DMS79 (cell line): ENCODE data around the gene TOMM40.
"Not testable (repeated sequence)": the region's sequence is repeated elsewhere in the genome, so short reads cannot be mapped to it uniquely, and the experiment has no call there.

ENCODE experiments used
- DNase-seq: peaks from one replicate; lab custom pipeline; 2025; lab: John Stamatoyannopoulos, UW

Gene TOMM40

GRCh38 chr19:44891016-44891882 lies at the start of gene TOMM40:
TOMM40 (plus strand) TSS chr19:44891254; CDS start chr19:44891416, 162 bp downstream.
- DNase-seq: peak; percentile 100

GRCh38 chr19:44845286-44845611 lies 45.8 kb upstream of the TOMM40 start:
- DNase-seq: no peak

GRCh38 chr19:44845612-44846454 lies 45.2 kb upstream of the TOMM40 start, which contains the start of gene NECTIN2:
NECTIN2 (plus strand) TSS chr19:44846297; CDS start chr19:44846526, 229 bp downstream.
- peak; percentile 83 for DNase-seq

GRCh38 chr19:44846455-44847143 lies 44.5 kb upstream of the TOMM40 start:
- no peak for DNase-seq

- DNase-seq: peak; percentile 26
Observed at GRCh38 chr19:44847144-44848035, 43.7 kb upstream of the TOMM40 start.

- DNase-seq: no peak
Observed at GRCh38 chr19:44848036-44848811, 42.8 kb upstream of the TOMM40 start.

GRCh38 chr19:44848812-44849447 lies 42.1 kb upstream of the TOMM40 start:
- no peak for DNase-seq

- no peak for DNase-seq
Observed at GRCh38 chr19:44850641-44851109, 40.4 kb upstream of the TOMM40 start.

GRCh38 chr19:44851427-44851826 lies 39.6 kb upstream of the TOMM40 start:
- DNase-seq: no peak

GRCh38 chr19:44855606-44856005 lies 35.4 kb upstream of the TOMM40 start:
- no peak for DNase-seq

GRCh38 chr19:44856421-44857083 lies 34.5 kb upstream of the TOMM40 start:
- no peak for DNase-seq

GRCh38 chr19:44857837-44858236 lies 33.2 kb upstream of the TOMM40 start:
- DNase-seq: no peak

- not testable (repeated sequence) for DNase-seq
Observed at GRCh38 chr19:44861576-44861975, 29.5 kb upstream of the TOMM40 start.

- DNase-seq: no peak
Observed at GRCh38 chr19:44863990-44864389, 27.1 kb upstream of the TOMM40 start.

- DNase-seq: no peak
Observed at GRCh38 chr19:44865196-44865767, 25.8 kb upstream of the TOMM40 start.

GRCh38 chr19:44866664-44867063 lies 24.4 kb upstream of the TOMM40 start:
- DNase-seq: no peak

GRCh38 chr19:44867578-44867977 lies 23.5 kb upstream of the TOMM40 start:
- DNase-seq: no peak

GRCh38 chr19:44869733-44870470 lies 21.2 kb upstream of the TOMM40 start:
- no peak for DNase-seq
